Activated T-helper 2 cell treated with anti-CD3 and anti-CD28 coated beads, Interferon-gamma antibody, Interleukin-2, Interleukin-4, amounts not matched to agents 10 μg/mL and 5 μg/mL and 100 μg/mL, durations not matched to agents 14 hours and 24 hours and 36 hours (primary cell): ENCODE results near the gene SSUH2. TPM values are rescaled to one million over a fixed set of nuclear protein-coding genes. Genes with fewer than 3 reads are reported as not detected.

Source experiments
- DNase-seq: peaks from one replicate; pipeline ENCODE4 v3.0.0; 2021; ENCODE audit warnings: low spot score
- H3K27ac Mint-ChIP-seq: one replicate; pipeline ENCODE4 v1.8.0; 2021; ENCODE audit warnings: mixed read lengths
- H3K27me3 Mint-ChIP-seq: one replicate; pipeline ENCODE4 v1.8.0; 2021; ENCODE audit warnings: low read depth, mixed read lengths
- H3K36me3 Mint-ChIP-seq: one replicate; pipeline ENCODE4 v1.8.0; 2021; ENCODE audit warnings: low read depth, mixed read lengths
- H3K4me1 Mint-ChIP-seq: one replicate; pipeline ENCODE4 v1.8.0; 2021; ENCODE audit warnings: low read depth, mixed read lengths
- H3K4me3 Mint-ChIP-seq: one replicate; pipeline ENCODE4 v1.8.0; 2021; ENCODE audit warnings: low read depth, mild to moderate bottlenecking, moderate library complexity, mixed read lengths
- H3K9me3 Mint-ChIP-seq: one replicate; pipeline ENCODE4 v1.8.0; 2021; ENCODE audit warnings: mixed read lengths
- intact Hi-C: fragments of 100-400 bp; cut with micrococcal nuclease; formaldehyde crosslinking; loops from one replicate; pipeline ENCODE4 v1.15.1; 2023
- total RNA-seq: library from RNA; stranded (reverse); gene quantifications from 2 replicates; pipeline ENCODE4 v1.2.3, GENCODE V29; 2022

Gene SSUH2
- total RNA-seq, 1 donor from 2014 or later = 0.18 TPM

DNA sequence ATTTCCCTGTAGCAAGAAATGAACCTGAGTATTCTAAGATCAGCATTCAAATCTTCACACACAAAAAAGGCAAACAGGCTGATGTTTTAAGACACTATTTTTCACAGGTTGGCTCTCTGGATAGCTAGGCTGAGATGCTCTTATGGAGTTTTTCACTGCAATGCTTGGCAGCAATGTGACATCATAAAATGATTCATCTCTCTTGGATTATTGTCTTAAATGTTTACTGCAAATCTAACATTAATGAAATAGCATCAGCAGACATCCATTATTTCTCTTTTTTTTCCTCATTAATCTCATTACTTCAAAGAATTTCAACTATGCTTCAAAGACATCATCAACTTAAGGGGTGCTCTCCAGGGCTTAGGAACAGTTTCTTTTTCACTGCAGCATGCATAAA lies 23.6 kb upstream of the SSUH2 start:
- no peaks in the 10 kb centered on the region for H3K9me3 Mint-ChIP-seq
- no peak overlapping the region for H3K27ac Mint-ChIP-seq
- no peaks in the 10 kb centered on the region for H3K4me1 Mint-ChIP-seq
- intact Hi-C loops = no loop called here
- H3K4me3 Mint-ChIP-seq = no peak overlapping the region
- DNase-seq = no peak
- no peaks in the 10 kb centered on the region for H3K36me3 Mint-ChIP-seq
- H3K27me3 Mint-ChIP-seq = peaks cover 5% of the 10 kb centered on the region

DNA sequence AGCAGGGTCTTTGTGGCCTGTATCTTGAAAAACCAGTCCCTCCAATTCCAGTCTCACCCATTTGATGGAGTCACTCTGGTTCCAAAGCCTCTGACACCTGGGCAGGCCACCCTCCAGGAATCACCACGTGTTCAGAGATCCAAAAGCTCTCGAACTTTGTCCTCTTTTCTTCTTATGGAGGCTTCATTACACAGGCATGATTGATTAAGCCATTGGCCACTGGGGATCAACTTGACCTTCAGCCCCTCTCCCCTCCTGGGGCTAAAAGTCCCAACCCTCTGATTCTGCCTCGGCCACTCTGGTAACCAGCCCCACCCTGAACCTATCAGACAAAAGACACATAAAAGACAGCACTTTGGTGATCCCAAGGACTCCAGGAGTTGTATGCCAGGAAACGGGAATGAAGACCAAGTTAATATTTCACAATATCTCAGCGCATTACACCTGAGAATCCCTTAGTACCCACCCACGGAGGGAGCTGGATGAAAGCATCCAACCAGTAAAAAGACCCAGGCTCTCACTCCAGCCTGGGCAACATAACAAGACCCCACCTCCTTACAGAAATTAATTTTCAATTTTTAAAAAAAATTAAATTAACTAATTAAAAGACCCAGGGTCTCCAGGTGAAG lies 23.0 kb upstream of the SSUH2 start:
- H3K4me3 Mint-ChIP-seq = no peak overlapping the region
- no peak for DNase-seq
- intact Hi-C loops = no loop called here
- no peaks in the 10 kb centered on the region for H3K9me3 Mint-ChIP-seq
- no peaks in the 10 kb centered on the region for H3K36me3 Mint-ChIP-seq
- no peak overlapping the region for H3K27ac Mint-ChIP-seq
- H3K4me1 Mint-ChIP-seq = no peaks in the 10 kb centered on the region
- H3K27me3 Mint-ChIP-seq = peaks cover 5% of the 10 kb centered on the region

DNA sequence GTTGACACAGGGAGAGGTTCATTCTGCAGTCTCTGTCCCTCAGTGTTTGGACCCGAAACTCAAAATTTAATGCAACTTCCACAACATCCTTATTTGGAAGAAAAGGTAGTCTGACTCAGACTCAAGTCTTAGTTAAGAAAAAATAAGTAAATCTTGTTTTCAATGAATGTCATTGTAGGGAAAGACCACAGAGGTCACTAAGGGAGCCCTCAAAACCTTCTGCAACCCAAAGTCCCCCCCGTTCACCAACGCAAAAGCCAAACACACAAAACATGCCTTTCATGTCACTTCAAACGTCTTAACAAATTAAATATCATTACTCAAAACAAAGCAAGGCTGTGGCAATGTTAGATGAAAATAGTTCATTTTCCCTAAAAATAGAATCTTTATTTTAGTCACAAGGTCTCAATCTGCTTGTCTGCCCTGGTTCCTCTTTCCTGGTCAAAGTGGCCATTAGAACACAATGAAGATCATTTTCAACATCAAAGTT lies 20.9 kb upstream of the SSUH2 start:
- Mint-ChIP-seq H3K4me3 (no peak overlapping the region), H3K9me3 (no peaks in the 10 kb centered on the region), H3K36me3 (no peaks in the 10 kb centered on the region), H3K27ac (no peak overlapping the region), H3K4me1 (no peaks in the 10 kb centered on the region), H3K27me3 (peaks cover 5% of the 10 kb centered on the region)
- intact Hi-C loops = no loop called here
- DNase-seq = no peak

DNA sequence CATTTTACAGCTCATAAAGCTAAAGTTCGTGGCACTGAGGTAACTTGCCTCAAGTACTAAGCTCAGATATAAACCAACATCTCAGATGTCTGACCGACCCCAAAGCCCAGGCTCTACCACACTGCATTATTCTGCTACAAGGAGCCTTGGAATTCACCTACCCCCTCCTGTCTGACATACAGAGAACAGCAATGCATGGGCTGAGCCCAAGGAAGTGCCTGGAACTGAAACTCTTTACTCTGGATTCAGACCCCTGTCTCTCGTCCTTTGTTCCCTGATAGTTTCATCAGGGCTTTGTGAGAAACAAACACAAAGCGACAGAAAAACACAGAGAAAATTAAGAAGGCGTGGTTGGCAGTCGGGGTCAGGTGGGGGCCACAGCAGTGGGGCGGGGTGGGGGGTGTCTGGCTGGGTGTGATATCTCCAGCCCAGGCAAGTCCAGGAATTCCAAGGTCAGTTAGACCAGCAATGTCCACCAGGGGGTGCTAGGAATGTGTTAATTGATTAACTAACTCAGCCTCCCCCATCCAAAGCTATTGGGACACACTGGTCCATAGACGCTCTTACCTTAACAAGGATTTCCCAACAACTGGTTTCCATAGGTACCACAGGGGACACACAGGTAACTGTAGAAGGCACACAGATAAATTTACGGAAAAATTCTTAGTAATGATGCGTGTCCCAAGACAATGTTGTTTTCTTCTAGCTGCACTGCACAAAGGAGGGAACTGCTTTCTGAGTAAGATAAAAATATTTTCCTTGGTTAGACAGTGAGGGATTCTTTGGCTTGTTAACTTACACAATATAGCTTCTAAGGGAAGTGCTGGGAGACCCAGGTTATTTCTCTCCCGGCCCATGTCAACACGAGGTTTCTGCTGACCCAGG lies 18.8 kb upstream of the SSUH2 start:
- Mint-ChIP-seq H3K4me3 (no peak overlapping the region), H3K4me1 (no peaks in the 10 kb centered on the region), H3K27me3 (peaks cover 16% of the 10 kb centered on the region), H3K27ac (no peak overlapping the region), H3K36me3 (no peaks in the 10 kb centered on the region), H3K9me3 (no peaks in the 10 kb centered on the region)
- intact Hi-C loops = no loop called here
- no peak for DNase-seq

DNA sequence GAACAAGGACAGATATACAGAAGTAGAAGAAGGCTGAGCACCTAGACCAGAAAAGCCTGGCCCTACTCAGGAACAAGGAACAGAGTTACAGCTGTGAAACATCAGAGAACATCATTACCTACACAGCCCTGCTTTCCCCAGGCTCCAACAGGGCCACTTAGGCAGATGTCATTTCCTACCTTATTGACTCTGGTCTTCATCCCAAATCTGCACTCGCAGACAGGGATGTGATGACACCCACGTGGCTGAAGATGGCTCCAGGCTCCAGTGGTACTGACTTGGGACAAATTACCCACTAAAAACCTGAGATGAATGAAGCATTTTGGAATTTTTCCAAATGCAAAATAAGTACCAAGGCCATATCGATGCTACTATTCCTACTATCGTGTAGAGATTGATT lies 18.0 kb upstream of the SSUH2 start:
- Mint-ChIP-seq H3K27ac (no peak overlapping the region), H3K4me1 (no peaks in the 10 kb centered on the region), H3K9me3 (no peaks in the 10 kb centered on the region), H3K27me3 (peaks cover 16% of the 10 kb centered on the region), H3K36me3 (no peaks in the 10 kb centered on the region), H3K4me3 (no peak overlapping the region)
- intact Hi-C loops = no loop called here
- no peak for DNase-seq

DNA sequence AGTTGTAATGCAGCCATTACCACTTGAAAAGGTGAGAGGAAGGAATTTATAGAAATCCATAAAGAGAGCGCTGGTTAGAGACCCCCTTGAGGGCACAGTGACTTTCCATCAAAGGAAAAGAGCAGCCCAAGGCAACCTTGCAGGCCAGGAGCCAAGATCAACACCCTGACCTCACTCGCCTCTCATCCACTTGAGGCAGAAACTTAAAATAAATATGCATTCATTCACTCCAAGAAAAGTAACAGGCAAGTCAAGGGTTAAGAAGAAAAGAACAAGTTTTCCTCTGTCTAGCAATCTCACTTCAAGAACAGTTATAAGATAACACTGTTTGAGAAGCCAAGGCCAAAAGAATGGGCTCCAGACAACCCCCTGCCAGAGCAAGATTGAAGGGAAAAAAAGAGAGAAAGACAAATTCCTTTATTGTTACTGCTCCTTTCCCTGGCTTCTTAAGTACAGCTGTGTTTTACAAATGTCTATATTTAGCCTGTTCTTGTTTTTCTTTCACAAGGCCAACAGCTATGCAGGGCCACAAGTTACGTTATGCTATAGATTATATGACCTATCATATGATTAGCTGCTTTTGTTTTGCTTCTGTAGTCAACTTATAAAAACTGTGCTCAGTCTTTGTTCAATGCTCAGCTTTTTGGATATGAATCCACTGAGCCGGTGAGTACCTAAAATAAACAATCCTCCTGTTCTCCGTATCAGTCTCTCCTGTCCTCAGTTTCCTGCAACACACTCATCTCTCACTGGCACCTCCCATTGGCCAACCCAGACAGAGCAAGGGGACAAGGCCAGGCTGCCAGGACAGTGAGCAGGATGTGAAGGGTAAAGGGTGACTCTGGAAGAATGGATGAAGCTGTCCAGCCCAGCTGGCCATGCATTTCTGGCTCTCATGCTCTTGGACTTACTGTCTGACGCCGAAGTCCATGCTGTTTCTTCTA lies 15.8 kb upstream of the SSUH2 start:
- peaks cover 19% of the 10 kb centered on the region for H3K27me3 Mint-ChIP-seq
- no peak overlapping the region for H3K4me3 Mint-ChIP-seq
- intact Hi-C loops = no loop called here
- no peaks in the 10 kb centered on the region for H3K9me3 Mint-ChIP-seq
- no peak for DNase-seq
- H3K36me3 Mint-ChIP-seq = no peaks in the 10 kb centered on the region
- no peaks in the 10 kb centered on the region for H3K4me1 Mint-ChIP-seq
- H3K27ac Mint-ChIP-seq = no peak overlapping the region

DNA sequence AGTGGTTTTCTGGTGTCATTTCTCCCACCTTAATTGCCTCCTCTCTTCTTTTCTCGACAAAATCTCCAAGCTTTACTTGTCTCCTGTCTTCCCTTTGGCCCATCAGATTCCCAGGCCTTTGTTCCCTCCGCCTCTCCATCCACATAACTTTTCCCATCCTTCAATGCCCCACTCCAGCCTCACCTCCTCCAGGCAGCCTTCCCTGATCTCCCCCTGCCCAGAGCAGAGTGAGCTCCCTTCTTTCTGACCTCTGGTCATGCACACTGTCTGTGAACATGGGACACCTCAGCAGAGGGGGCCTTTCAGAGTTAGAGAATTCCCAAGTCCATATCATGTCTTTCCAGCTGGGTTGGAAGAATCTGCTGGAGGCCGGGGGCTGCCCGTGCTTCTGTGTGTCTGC lies 14.6 kb upstream of the SSUH2 start:
- H3K27ac Mint-ChIP-seq = no peak overlapping the region

DNA sequence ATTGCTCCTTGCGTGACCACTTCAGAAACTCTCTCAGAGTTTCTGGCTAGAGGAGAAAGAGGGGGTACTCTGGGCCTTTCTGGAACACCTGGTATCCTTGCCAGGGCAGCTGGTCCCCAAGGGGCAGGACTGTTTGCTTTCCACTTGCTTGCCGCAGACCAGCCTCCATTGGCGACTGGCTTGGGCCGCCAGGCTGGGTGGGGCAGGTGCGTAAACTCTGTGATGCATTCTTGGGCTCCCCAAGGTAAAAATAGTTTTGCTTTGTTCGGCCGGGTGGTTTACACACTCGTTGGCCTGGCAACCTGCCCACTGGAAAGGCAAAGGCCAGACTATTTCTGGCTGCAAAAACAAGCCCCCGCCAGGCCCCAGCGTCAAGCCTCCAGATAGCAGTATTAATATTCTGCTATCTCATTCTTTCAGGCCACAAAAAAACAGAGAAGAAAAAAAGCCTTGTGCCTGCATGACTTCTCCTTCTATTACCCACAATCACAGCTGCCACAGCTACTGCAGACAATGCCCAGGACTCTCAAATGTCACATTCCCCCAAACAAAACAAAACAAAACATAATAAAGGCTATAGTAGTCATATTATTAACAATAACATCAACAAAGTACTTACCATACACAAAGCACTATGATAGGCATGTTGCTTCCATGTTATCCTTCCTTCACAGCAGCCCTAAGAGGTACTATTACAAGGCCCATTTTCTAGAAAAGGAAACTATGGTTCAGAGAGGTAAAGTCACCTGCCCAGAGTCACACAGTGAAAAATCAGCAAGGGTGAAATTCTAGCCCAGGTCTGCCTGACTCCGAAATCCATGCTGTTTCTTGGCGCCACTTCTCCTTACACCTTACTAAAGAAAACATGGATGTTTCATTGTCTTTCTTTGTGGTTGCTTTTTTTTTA lies 14.0 kb upstream of the SSUH2 start:
- peaks cover 16% of the 10 kb centered on the region for H3K27me3 Mint-ChIP-seq
- no peak overlapping the region for H3K27ac Mint-ChIP-seq
- H3K4me3 Mint-ChIP-seq = no peak overlapping the region
- no peak for DNase-seq
- no peaks in the 10 kb centered on the region for H3K4me1 Mint-ChIP-seq
- no peaks in the 10 kb centered on the region for H3K9me3 Mint-ChIP-seq
- intact Hi-C loops = no loop called here
- H3K36me3 Mint-ChIP-seq = no peaks in the 10 kb centered on the region

More for the DNA sequence above, 14.6 kb upstream of the SSUH2 start:
- intact Hi-C loops = no loop called here
- H3K36me3 Mint-ChIP-seq = no peaks in the 10 kb centered on the region
- H3K4me3 Mint-ChIP-seq = no peak overlapping the region
- no peaks in the 10 kb centered on the region for H3K4me1 Mint-ChIP-seq
- H3K27me3 Mint-ChIP-seq = peaks cover 16% of the 10 kb centered on the region
- no peaks in the 10 kb centered on the region for H3K9me3 Mint-ChIP-seq
- no peak for DNase-seq

DNA sequence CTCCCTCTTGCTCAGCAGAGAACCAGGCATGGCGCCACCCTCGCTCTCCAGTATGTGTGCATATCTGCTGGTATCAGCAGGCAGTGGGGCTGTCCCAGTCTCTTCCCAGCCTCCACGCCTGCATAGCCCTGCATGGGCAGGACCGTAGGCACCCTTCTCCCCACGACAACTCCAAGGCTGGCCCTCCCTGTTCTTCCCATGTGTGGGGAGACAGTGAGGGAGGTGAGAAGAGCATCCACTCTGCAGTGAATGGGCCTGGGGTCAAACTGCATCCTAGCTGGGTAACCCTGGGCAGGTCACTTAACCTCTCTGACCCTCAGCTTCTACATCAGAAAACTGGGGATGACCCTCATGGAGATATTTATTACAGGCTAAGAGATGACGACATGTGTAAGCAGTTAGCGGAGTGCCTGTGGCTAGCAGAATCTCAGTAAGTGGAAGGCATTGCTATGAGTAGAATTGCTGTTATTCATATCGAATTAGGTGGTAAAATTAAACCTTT lies 13.3 kb upstream of the SSUH2 start:
- intact Hi-C loops = no loop called here
- peaks cover 16% of the 10 kb centered on the region for H3K27me3 Mint-ChIP-seq
- no peaks in the 10 kb centered on the region for H3K4me1 Mint-ChIP-seq
- no peak for DNase-seq
- no peak overlapping the region for H3K4me3 Mint-ChIP-seq
- H3K9me3 Mint-ChIP-seq = no peaks in the 10 kb centered on the region
- no peaks in the 10 kb centered on the region for H3K36me3 Mint-ChIP-seq
- H3K27ac Mint-ChIP-seq = no peak overlapping the region

DNA sequence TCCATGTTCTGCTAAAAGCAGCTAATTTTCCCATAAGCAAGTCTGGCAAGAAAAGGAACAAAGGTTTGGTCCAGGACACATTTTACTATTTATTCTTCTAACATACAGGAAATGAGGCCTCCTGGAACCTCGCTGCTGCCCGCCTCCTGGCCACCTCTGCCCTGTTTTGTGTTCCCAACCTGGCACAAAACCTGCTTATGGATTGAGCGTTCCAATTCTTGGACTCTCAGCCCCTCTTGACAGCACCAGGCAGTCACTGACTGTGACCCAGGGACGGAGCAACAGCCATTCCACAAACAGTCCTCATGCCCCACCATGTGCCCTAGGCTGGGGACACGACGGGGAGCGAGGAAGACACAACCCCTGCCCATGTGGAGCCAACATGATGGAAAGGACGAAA lies 11.6 kb upstream of the SSUH2 start:
- Mint-ChIP-seq H3K27me3 (peaks cover 16% of the 10 kb centered on the region), H3K4me3 (no peak overlapping the region), H3K27ac (no peak overlapping the region), H3K36me3 (no peaks in the 10 kb centered on the region), H3K4me1 (no peaks in the 10 kb centered on the region), H3K9me3 (no peaks in the 10 kb centered on the region)
- DNase-seq = no peak
- intact Hi-C loops = no loop called here

DNA sequence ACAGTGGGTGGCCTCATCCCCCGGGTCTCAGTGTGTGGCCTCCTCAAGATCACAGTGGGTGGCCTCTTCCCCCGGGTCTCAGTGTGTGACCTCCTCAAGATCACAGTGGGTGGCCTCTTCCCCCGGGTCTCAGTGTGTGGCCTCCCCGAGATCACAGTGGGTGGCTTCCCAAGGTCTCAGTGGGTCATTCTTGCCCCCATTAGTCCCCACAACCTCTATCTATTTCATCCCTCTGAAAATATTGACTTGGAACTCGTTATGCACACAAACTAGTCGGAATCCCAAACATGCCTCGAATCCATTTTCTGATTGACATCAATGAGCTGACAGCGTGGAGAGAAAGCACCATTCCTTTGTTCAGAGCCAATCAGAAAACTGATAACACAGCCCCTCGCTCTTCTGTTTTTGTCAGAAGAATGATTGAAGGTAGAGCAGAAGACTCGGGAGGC lies 10.8 kb upstream of the SSUH2 start:
- intact Hi-C loops = no loop called here
- no peak for DNase-seq
- no peak overlapping the region for H3K27ac Mint-ChIP-seq
- H3K4me1 Mint-ChIP-seq = no peaks in the 10 kb centered on the region
- no peaks in the 10 kb centered on the region for H3K9me3 Mint-ChIP-seq
- peaks cover 16% of the 10 kb centered on the region for H3K27me3 Mint-ChIP-seq
- no peaks in the 10 kb centered on the region for H3K36me3 Mint-ChIP-seq
- no peak overlapping the region for H3K4me3 Mint-ChIP-seq
